Smooth muscle cell (in vitro differentiated cells): Measurements from ENCODE around the gene BEX5. TPM values are rescaled to one million over a fixed set of nuclear protein-coding genes. Genes with fewer than 3 reads are reported as not detected.
"Not testable (repeated sequence)": the region's sequence is repeated elsewhere in the genome, so short reads cannot be mapped to it uniquely, and the experiment has no call there.

ENCODE experiments used
- DNase-seq: peaks from one replicate; lab custom pipeline; 2025; ENCODE audit not compliant: unreplicated experiment; lab: John Stamatoyannopoulos, UW
- H2AFZ ChIP-seq: fragments of 200-600 bp; sonication (generic); 2 replicates; pipeline ENCODE4 v1.6.0; 2016; ENCODE audit warnings: antibody characterized with exemption, low read depth, mild to moderate bottlenecking
- H3F3A ChIP-seq: fragments of 200-600 bp; sonication (generic); 2 replicates; pipeline ENCODE4 v1.6.0; 2017; ENCODE audit warnings: antibody characterized with exemption, low read depth
- H3K27ac ChIP-seq: fragments of 200-600 bp; sonication (generic); 2 replicates; pipeline ENCODE4 v1.5.1; 2016; ENCODE audit warnings: low read depth, mild to moderate bottlenecking
- H3K27me3 ChIP-seq: fragments of 200-600 bp; sonication (generic); 2 replicates; pipeline ENCODE4 v1.6.1; 2016; ENCODE audit warnings: low read depth, mild to moderate bottlenecking
- H3K36me3 ChIP-seq: fragments of 200-600 bp; sonication (generic); 2 replicates; pipeline ENCODE4 v1.5.1; 2016; ENCODE audit warnings: low read depth
- H3K4me1 ChIP-seq: fragments of 200-600 bp; sonication (generic); 2 replicates; pipeline ENCODE4 v1.5.1; 2016; ENCODE audit warnings: low read depth
- H3K4me2 ChIP-seq: fragments of 200-600 bp; sonication (generic); 2 replicates; pipeline ENCODE4 v1.6.0; 2016; ENCODE audit warnings: mild to moderate bottlenecking
- H3K4me3 ChIP-seq: fragments of 200-600 bp; sonication (generic); 2 replicates; pipeline ENCODE4 v1.5.1; 2016; ENCODE audit warnings: mild to moderate bottlenecking
- H3K79me2 ChIP-seq: fragments of 200-600 bp; sonication (generic); 2 replicates; pipeline ENCODE4 v1.6.0; 2016; ENCODE audit warnings: low read depth, mild to moderate bottlenecking
- H3K9ac ChIP-seq: fragments of 200-600 bp; sonication (generic); 2 replicates; pipeline ENCODE4 v1.6.0; 2016; ENCODE audit warnings: low read depth
- H3K9me3 ChIP-seq: fragments of 200-600 bp; sonication (generic); replicated peaks from 2 replicates; pipeline ENCODE4 v1.5.1; 2016; ENCODE audit warnings: low read depth
- H4K20me1 ChIP-seq: fragments of 200-600 bp; sonication (generic); 2 replicates; pipeline ENCODE4 v1.6.0; 2016; ENCODE audit warnings: low read depth
- WGBS: methylation state at CpG from one replicate; pipeline ENCODE4 v1.1.7; 2016; ENCODE audit warnings: low lambda C conversion rate; 5-methylcytosine and 5-hydroxymethylcytosine counted together
- polyA plus RNA-seq: library from polyadenylated mRNA; unstranded; fragments of >200 nt; fragmentation: Nextera tagmentation; extraction: Ambion mirVana; gene quantifications from 2 replicates; pipeline ENCODE4 v1.2.1, GENCODE V29; 2016
- total RNA-seq: library from RNA; depleted of rRNA; stranded (reverse); fragments of >200 nt; gene quantifications from 2 replicates; pipeline ENCODE4 v1.2.3, GENCODE V29; 2014
- TF ChIP-seq, protein P1 (sequence below): fragments of 200-600 bp; sonication (generic); IDR thresholded peaks from 2 replicates; pipeline ENCODE4 v1.5.1; 2017; ENCODE audit warnings: borderline replicate concordance, mild to moderate bottlenecking, antibody characterized with exemption; ENCODE audit not compliant: insufficient read depth, poor library complexity, severe bottlenecking

BEX5 gene
- total and polyA plus RNA-seq, 2 experiments from 2014 or later, result not detected

GRCh38 chrX:102129473-102129872 is 26.3 kb downstream of the BEX5 start:
- Histone ChIP-seq H3K4me2 (no peak overlapping the region), H3K9ac (no peak overlapping the region), H3K27me3 (peaks cover 1% of the 10 kb centered on the region), H3K4me3 (no peak overlapping the region), H2AFZ (no peak overlapping the region), H3K27ac (no peak overlapping the region), H3K4me1 (no peaks in the 10 kb centered on the region), H3K9me3 (no peaks in the 10 kb centered on the region), H3F3A (no peaks in the 10 kb centered on the region), H4K20me1 (no peaks in the 10 kb centered on the region), H3K79me2 (no peaks in the 10 kb centered on the region), H3K36me3 (no peaks in the 10 kb centered on the region)
- TF ChIP-seq, protein P1, sequence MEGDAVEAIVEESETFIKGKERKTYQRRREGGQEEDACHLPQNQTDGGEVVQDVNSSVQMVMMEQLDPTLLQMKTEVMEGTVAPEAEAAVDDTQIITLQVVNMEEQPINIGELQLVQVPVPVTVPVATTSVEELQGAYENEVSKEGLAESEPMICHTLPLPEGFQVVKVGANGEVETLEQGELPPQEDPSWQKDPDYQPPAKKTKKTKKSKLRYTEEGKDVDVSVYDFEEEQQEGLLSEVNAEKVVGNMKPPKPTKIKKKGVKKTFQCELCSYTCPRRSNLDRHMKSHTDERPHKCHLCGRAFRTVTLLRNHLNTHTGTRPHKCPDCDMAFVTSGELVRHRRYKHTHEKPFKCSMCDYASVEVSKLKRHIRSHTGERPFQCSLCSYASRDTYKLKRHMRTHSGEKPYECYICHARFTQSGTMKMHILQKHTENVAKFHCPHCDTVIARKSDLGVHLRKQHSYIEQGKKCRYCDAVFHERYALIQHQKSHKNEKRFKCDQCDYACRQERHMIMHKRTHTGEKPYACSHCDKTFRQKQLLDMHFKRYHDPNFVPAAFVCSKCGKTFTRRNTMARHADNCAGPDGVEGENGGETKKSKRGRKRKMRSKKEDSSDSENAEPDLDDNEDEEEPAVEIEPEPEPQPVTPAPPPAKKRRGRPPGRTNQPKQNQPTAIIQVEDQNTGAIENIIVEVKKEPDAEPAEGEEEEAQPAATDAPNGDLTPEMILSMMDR, result peak; percentile 23
- WGBS, result 26% methylated on average over 1 of the region's 1 CpG
- DNase-seq, result no peak

GRCh38 chrX:102126863-102127262 is 28.9 kb downstream of the BEX5 start:
- DNase-seq, result no peak
- no peaks in the 10 kb centered on the region for H4K20me1 ChIP-seq
- H3K9me3 ChIP-seq, result no peaks in the 10 kb centered on the region
- no peaks in the 10 kb centered on the region for H3K79me2 ChIP-seq
- H3K4me2 ChIP-seq, result no peak overlapping the region
- no peak overlapping the region for H3K27ac ChIP-seq
- no peaks in the 10 kb centered on the region for H3F3A ChIP-seq
- no peaks in the 10 kb centered on the region for H3K4me1 ChIP-seq
- H3K4me3 ChIP-seq, result no peak overlapping the region
- 58% methylated on average over 8 of the region's 8 CpGs for WGBS
- H3K27me3 ChIP-seq, result peaks cover 9% of the 10 kb centered on the region
- no peak overlapping the region for H2AFZ ChIP-seq
- H3K36me3 ChIP-seq, result no peaks in the 10 kb centered on the region
- no peak overlapping the region for H3K9ac ChIP-seq
- TF ChIP-seq, protein P1, result no peak

GRCh38 chrX:102126080-102126818 is 29.5 kb downstream of the BEX5 start:
- H4K20me1 ChIP-seq, H3K36me3 ChIP-seq, H3K4me1 ChIP-seq, H2AFZ ChIP-seq, H3K27me3 ChIP-seq, H3F3A ChIP-seq, H3K27ac ChIP-seq, H3K9me3 ChIP-seq, H3K79me2 ChIP-seq, H3K9ac ChIP-seq, H3K4me2 ChIP-seq, DNase-seq, H3K4me3 ChIP-seq: not testable (repeated sequence)
- WGBS, result 54% methylated on average over 18 of the region's 21 CpGs

DNA sequence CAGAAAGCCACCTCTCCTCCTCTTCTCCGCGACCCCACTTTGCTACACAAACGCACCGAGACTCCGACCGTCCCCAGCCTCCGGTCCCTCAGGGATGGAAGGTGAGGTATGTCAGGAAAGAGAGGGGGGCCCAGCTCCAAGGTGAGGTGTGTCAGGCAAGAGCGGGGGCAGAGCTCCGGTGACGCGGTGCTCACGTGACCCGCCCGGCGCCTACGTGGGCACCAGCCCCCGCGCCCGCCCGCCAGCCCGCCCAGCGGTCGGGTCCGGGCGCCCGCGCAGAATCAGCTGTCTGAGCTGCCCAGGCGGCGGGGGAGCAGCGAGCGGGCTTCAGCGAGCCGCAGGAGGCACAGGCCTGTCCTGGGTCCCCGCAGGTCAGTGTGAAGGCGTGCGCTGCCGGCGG is 30.3 kb downstream of the BEX5 start, which contains the start of gene TCEAL2:
Gene TCEAL2, plus strand, starts transcription at position 244 of the 400 bp plus-strand sequence. CDS start 1,152 bp downstream, outside the sequence.
- H3K79me2 ChIP-seq, H3K36me3 ChIP-seq, H2AFZ ChIP-seq, H3F3A ChIP-seq, H3K9me3 ChIP-seq, H4K20me1 ChIP-seq, DNase-seq, H3K4me1 ChIP-seq, H3K27ac ChIP-seq, H3K4me2 ChIP-seq, H3K27me3 ChIP-seq, H3K9ac ChIP-seq: not testable (repeated sequence)
- 54% methylated on average over 8 of the region's 38 CpGs for WGBS
- peak within 1 kb of the TSS; percentile 15 for H3K4me3 ChIP-seq

DNA sequence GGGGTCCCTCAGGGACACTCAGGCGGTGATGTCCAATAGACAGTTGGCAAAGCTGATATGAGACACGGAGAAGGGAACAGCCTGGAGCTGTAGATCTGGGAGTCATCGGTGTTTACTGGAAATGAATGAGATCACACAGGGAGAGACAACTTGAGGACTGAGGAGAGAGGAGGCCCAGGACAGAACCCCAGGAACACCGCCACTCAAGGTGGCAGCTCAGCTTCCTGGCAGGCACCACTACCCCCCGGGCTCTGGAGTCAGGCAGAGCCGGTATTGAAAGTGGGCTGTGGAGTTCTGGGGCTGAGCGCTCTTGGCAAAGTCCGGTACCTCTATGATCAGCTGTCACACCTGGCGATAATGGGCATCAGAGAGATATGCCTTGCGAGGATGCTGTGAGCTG is 30.8 kb downstream of the BEX5 start:
- H4K20me1 ChIP-seq, H3K79me2 ChIP-seq, H3K27me3 ChIP-seq, H3K9ac ChIP-seq, H2AFZ ChIP-seq, H3F3A ChIP-seq, DNase-seq, H3K27ac ChIP-seq, H3K9me3 ChIP-seq, H3K36me3 ChIP-seq, H3K4me2 ChIP-seq, H3K4me1 ChIP-seq: not testable (repeated sequence)
- H3K4me3 ChIP-seq, result peak overlapping the region; percentile 15
- WGBS, result 47% methylated on average over 9 of the region's 10 CpGs
